ENCODE data around the gene HMCN1.

The HMCN1 gene

GRCh38 chr1:185731446-185731845 lies 2.7 kb upstream of the HMCN1 start:
- Histone ChIP-seq H3K79me2 (ENCODE audit: insufficient read depth, low read length) (no peaks in the 10 kb centered on the region), H3K9ac (ENCODE audit: low read length) (no peak overlapping the region), H3K27me3 (ENCODE audit: low read length) (no peaks in the 10 kb centered on the region), H3K9me3 (ENCODE audit: insufficient read depth, low read length) (no peaks in the 10 kb centered on the region), H3K36me3 (ENCODE audit: low read length) (no peaks in the 10 kb centered on the region), H4K20me1 (ENCODE audit: low read depth, low read length) (no peaks in the 10 kb centered on the region), H3K4me2 (ENCODE audit: low read depth, low read length, poor library complexity, severe bottlenecking) (no peak overlapping the region), H3K27ac (ENCODE audit: low read depth, low read length) (no peak overlapping the region), H3K4me3 (ENCODE audit: insufficient read depth, low read length, poor library complexity, severe bottlenecking) (no peak overlapping the region), H2AFZ (ENCODE audit: low read depth, low read length, severe bottlenecking) (no peak overlapping the region), H3K9me2 (replicated peaks; ENCODE audit: insufficient read depth, low read length) (no peaks in the 10 kb centered on the region), H3F3A (ENCODE audit: insufficient read depth) (no peaks in the 10 kb centered on the region)
- no peak for TF ChIP-seq EZH2phosphoT487 (conservative IDR thresholded peaks at IDR 0.05; ENCODE audit: low read length)
- TF ChIP-seq, protein P1, sequence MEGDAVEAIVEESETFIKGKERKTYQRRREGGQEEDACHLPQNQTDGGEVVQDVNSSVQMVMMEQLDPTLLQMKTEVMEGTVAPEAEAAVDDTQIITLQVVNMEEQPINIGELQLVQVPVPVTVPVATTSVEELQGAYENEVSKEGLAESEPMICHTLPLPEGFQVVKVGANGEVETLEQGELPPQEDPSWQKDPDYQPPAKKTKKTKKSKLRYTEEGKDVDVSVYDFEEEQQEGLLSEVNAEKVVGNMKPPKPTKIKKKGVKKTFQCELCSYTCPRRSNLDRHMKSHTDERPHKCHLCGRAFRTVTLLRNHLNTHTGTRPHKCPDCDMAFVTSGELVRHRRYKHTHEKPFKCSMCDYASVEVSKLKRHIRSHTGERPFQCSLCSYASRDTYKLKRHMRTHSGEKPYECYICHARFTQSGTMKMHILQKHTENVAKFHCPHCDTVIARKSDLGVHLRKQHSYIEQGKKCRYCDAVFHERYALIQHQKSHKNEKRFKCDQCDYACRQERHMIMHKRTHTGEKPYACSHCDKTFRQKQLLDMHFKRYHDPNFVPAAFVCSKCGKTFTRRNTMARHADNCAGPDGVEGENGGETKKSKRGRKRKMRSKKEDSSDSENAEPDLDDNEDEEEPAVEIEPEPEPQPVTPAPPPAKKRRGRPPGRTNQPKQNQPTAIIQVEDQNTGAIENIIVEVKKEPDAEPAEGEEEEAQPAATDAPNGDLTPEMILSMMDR (IDR thresholded peaks at IDR 0.05; ENCODE audit: insufficient read depth, low read length, poor library complexity, severe bottlenecking): no peak

DNA sequence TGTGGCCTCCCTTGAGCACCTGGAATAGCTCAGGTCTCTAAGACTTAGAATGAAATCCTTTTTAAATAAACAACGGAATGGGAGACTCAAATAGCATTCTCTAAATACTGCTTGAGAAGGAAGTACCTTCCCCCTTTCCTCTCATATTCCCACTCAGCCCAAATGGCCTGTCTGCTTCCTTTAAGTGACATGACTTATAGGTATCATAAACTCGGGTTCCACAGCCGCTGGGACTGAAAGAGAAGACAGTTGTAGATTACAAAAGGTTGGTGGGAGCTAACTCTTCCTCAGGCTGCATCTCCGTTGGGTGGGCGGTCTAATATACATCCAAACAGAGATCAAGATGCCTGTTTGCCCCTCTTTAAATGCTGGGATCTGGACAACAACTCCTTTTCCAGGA lies 1.2 kb upstream of the HMCN1 start:
- no peaks in the 10 kb centered on the region for H4K20me1 ChIP-seq (ENCODE audit: low read depth, low read length)
- no peak overlapping the region for H2AFZ ChIP-seq (ENCODE audit: low read depth, low read length, severe bottlenecking)
- TF ChIP-seq EZH2phosphoT487 (conservative IDR thresholded peaks at IDR 0.05; ENCODE audit: low read length): no peak
- TF ChIP-seq, protein P1 (IDR thresholded peaks at IDR 0.05; ENCODE audit: insufficient read depth, low read length, poor library complexity, severe bottlenecking): no peak
- no peaks in the 10 kb centered on the region for H3K9me2 ChIP-seq (replicated peaks; ENCODE audit: insufficient read depth, low read length)
- H3K9me3 ChIP-seq (ENCODE audit: insufficient read depth, low read length): no peaks in the 10 kb centered on the region
- no peaks in the 10 kb centered on the region for H3K79me2 ChIP-seq (ENCODE audit: insufficient read depth, low read length)
- H3K4me2 ChIP-seq (ENCODE audit: low read depth, low read length, poor library complexity, severe bottlenecking): no peak overlapping the region
- H3F3A ChIP-seq (ENCODE audit: insufficient read depth): no peaks in the 10 kb centered on the region
- no peak overlapping the region for H3K4me3 ChIP-seq (ENCODE audit: insufficient read depth, low read length, poor library complexity, severe bottlenecking)
- no peaks in the 10 kb centered on the region for H3K27me3 ChIP-seq (ENCODE audit: low read length)
- no peak overlapping the region for H3K27ac ChIP-seq (ENCODE audit: low read depth, low read length)
- no peak overlapping the region for H3K9ac ChIP-seq (ENCODE audit: low read length)
- H3K36me3 ChIP-seq (ENCODE audit: low read length): no peaks in the 10 kb centered on the region

DNA sequence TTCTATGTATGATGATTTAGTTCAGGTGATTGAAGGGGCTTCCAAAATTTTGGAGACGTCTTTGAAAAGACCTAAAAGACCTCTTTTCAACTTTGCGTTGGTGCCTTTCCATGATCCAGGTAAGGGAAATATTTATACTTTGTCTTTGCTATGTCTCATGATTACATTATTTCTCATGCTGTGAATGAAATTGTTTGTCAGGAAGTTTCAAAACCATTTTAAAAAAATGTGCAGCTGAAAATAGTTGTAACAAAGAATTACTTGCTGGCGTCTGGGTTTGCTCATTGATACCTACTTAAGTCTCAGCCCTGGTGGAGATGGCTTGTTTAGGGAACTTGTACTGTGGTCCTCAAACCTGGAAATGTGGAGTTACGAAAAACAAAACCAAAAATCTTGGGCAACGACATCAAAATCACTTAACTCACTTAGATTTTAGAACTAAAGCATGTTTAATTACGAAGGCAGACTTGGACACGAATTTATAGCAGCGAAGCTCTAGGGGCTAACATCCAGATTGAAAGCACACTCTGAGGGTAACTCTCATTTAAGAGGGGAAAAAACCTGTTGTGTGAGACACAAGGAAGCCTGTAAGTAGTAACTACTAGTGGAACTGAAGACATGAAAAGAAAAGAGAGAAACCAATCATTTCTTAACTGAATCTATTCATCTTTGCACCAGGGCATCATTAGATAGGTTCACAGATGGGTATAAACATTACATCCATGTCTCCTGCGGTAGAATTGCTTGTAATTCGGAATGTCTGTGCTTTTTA lies 924 bp downstream of the HMCN1 start:
- H3K79me2 ChIP-seq (ENCODE audit: insufficient read depth, low read length): no peaks in the 10 kb centered on the region
- H3K9ac ChIP-seq (ENCODE audit: low read length): no peak overlapping the region
- no peaks in the 10 kb centered on the region for H3K9me2 ChIP-seq (replicated peaks; ENCODE audit: insufficient read depth, low read length)
- no peaks in the 10 kb centered on the region for H3K9me3 ChIP-seq (ENCODE audit: insufficient read depth, low read length)
- H3K27ac ChIP-seq (ENCODE audit: low read depth, low read length): no peak overlapping the region
- no peak overlapping the region for H3K4me2 ChIP-seq (ENCODE audit: low read depth, low read length, poor library complexity, severe bottlenecking)
- no peaks in the 10 kb centered on the region for H3K27me3 ChIP-seq (ENCODE audit: low read length)
- TF ChIP-seq EZH2phosphoT487 (conservative IDR thresholded peaks at IDR 0.05; ENCODE audit: low read length): no peak
- TF ChIP-seq, protein P1 (IDR thresholded peaks at IDR 0.05; ENCODE audit: insufficient read depth, low read length, poor library complexity, severe bottlenecking): no peak
- no peaks in the 10 kb centered on the region for H3F3A ChIP-seq (ENCODE audit: insufficient read depth)
- no peaks in the 10 kb centered on the region for H3K36me3 ChIP-seq (ENCODE audit: low read length)
- H2AFZ ChIP-seq (ENCODE audit: low read depth, low read length, severe bottlenecking): no peak overlapping the region
- no peaks in the 10 kb centered on the region for H4K20me1 ChIP-seq (ENCODE audit: low read depth, low read length)
- no peak overlapping the region for H3K4me3 ChIP-seq (ENCODE audit: insufficient read depth, low read length, poor library complexity, severe bottlenecking)
